ENCODE results near the gene KRT4. TPM values are rescaled to one million over a fixed set of nuclear protein-coding genes. Genes with fewer than 3 reads are reported as not detected.
"Not testable (repeated sequence)": the region's sequence is repeated elsewhere in the genome, so short reads cannot be mapped to it uniquely, and the experiment has no call there.

The KRT4 gene
- total RNA-seq, 4 donors from 2014 or later = 0.51 to 1.1 (median 0.83) TPM; not detected in 1

DNA sequence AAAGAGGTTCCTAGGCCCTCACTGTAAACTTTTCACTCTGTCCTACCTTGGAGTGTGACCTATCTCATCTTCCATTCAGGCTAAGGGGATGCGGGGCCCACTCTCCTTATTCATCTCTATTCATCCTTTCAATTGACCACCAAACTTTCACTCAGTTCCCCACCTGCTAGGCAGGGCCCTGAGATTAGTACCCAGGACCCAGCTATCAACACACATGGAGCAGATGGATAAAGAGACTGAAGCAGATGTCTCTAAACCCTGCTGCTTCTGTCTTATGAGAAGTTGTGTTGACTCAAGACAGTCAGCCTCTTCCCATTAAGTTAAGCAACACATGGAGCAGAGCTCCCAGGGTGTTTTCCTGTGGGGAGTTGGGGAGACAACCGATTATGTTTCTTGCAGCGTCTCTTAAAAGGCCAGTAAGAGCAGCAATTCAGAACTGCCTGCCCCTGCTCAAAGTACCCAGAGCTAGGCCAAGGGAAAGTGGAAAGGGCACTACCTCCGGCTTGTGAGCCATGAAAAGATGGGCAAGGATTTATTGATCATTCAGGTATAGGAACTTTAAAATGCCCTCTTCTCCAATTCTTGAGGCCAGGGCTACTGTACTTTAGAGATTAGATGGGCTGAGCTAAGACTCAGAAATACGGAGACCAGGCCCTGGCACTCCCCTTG lies 47.4 kb downstream of the KRT4 start:
- TF ChIP-seq CTCF (IDR thresholded peaks at IDR 0.05) = no peak
- TF ChIP-seq POLR2A (IDR thresholded peaks at IDR 0.05) = no peak
- no peak for DNase-seq (ENCODE audit: low spot score in 2 of 2)
- WGBS, 2 donors = 82 to 90% methylated on average over 5 of the region's 5 CpGs
- no peak overlapping the region for H3K4me3 ChIP-seq (ENCODE audit: low read depth, poor library complexity, severe bottlenecking)
- intact Hi-C loops (cut with DNase I; ENCODE audit: low total_unique reads) = no loop called here

DNA sequence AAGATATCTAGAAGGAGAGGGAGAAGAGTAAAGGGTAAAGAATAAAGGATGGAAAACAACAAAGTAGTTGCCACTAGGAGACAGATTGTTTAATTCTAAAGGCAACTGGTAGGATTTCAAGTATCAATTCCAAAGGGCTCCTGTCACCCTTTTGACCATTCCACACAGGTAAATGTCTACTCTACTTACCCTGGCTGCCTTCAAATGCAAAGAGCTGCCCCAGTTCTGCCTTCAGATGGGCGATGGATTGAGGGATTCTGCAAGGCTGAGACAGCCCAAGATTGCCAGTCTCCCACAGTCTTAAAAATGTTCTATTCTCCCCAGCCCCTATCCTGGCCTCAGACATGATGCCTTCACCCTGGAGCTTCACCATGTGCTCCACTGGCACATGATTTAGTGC lies 48.2 kb downstream of the KRT4 start:
- H3K4me3 ChIP-seq (ENCODE audit: low read depth, poor library complexity, severe bottlenecking) = no peak overlapping the region
- intact Hi-C loops (cut with DNase I; ENCODE audit: low total_unique reads) = no loop called here
- no peak for DNase-seq (ENCODE audit: low spot score in 2 of 2)
- WGBS, 2 donors = 62 to 76% methylated on average over 1 of the region's 1 CpG
- TF ChIP-seq CTCF (IDR thresholded peaks at IDR 0.05) = no peak
- TF ChIP-seq POLR2A (IDR thresholded peaks at IDR 0.05) = no peak

DNA sequence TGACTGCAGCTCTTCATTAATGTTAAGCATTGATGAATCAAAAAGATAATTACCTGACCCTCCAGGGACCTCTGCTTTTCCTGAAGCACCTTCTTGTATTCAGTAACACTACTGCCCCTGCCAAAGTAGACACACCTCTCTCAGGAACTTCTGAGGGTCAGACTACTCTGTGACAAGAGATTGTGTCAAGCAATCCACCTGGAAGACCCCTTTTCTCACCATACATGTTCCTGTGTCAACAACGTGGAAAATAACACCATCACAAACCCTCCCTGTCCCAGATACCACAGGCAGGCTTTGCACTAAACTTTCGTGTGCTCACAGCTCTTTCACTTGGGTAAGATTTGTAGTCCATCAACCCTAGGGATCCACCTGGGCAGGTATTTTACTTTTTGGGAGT lies 49.9 kb downstream of the KRT4 start:
- 72 to 81% methylated on average over 2 of the region's 2 CpGs for WGBS, 2 donors
- no peak overlapping the region for H3K4me3 ChIP-seq (ENCODE audit: low read depth, poor library complexity, severe bottlenecking)
- TF ChIP-seq POLR2A (IDR thresholded peaks at IDR 0.05) = no peak
- TF ChIP-seq CTCF (IDR thresholded peaks at IDR 0.05) = no peak
- intact Hi-C loops (cut with DNase I; ENCODE audit: low total_unique reads) = no loop called here
- no peak for DNase-seq (ENCODE audit: low spot score in 2 of 2)

DNA sequence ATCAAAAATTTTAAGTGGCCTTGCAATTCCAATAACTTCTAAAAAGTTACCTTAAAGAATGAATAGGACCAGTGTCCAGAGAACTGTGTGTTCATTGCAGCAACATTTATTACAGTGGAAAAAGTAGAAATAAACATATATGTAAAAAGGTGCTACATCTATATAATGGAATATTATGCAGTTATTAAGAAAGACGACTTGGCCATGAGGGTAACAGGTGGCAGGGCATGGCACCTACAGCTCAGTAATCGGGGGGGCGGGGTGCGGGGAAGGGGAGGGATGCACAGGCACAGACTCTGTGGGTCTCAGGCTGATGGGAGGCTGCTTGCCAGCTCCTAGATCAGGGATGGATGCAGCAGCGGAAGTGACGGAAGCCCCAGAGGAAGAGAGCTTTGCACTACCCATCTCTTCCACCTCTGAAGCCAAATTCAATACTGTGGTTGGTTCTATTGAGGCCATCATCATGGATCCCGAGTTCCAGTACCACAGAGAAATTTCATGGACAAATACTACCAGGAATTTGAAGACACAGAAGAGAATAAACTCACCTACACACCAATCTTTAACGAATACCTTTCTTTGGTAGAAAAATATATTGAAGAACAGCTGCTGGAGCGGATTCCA lies 50.8 kb downstream of the KRT4 start:
- 79% methylated on average over 9 of the region's 9 CpGs for WGBS, 2 donors
- no peak for TF ChIP-seq CTCF (IDR thresholded peaks at IDR 0.05)
- no peak for TF ChIP-seq POLR2A (IDR thresholded peaks at IDR 0.05)
- no peak for DNase-seq (ENCODE audit: low spot score in 2 of 2)
- no peak overlapping the region for H3K4me3 ChIP-seq (ENCODE audit: low read depth, poor library complexity, severe bottlenecking)
- intact Hi-C loops (cut with DNase I; ENCODE audit: low total_unique reads) = no loop called here

DNA sequence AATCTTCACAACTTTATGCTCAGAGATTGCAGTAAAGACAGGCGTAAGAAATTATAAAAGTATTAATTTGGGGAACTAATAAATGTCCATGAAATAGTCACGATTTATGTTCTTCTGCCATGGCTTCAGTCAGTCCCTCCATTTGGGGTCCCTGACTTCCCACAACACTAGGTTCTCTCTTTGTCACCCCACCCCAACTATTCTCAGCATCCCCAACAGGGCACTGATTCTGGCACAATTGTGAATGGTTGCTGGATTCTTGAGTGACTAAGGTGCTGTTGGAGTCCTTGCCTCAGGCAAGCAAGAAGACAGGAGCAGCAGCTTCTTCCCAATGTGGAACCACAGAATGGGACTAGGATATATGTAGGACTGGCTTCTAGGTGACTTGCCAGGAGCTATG lies 52.1 kb downstream of the KRT4 start:
- no peak for DNase-seq (ENCODE audit: low spot score in 2 of 2)
- 88 to 94% methylated on average over 2 of the region's 2 CpGs for whole genome bisulfite sequencing, 2 donors
- intact Hi-C loops (cut with DNase I; ENCODE audit: low total_unique reads) = no loop called here
- TF ChIP-seq CTCF (IDR thresholded peaks at IDR 0.05) = no peak
- TF ChIP-seq POLR2A (IDR thresholded peaks at IDR 0.05) = no peak
- H3K4me3 ChIP-seq (ENCODE audit: low read depth, poor library complexity, severe bottlenecking) = no peak overlapping the region

GRCh38 chr12:52761218-52761617 lies 52.7 kb downstream of the KRT4 start:
- intact Hi-C loops (cut with DNase I; ENCODE audit: low total_unique reads); H3K4me3 ChIP-seq (ENCODE audit: low read depth, poor library complexity, severe bottlenecking); DNase-seq (ENCODE audit: low spot score in 2 of 2): not testable (repeated sequence)
- 78 to 89% methylated on average over 8 of the region's 8 CpGs for WGBS, 2 donors
